Middle frontal gyrus (tissue), 1 donor: ENCODE measurements around the gene CACNA1A.
"Not testable (repeated sequence)": the region's sequence is repeated elsewhere in the genome, so short reads cannot be mapped to it uniquely, and the experiment has no call there.

Experiments used
- DNase-seq: peaks from one replicate; pipeline ENCODE4 v3.0.0-alpha.2; 2015; ENCODE audit warnings: low spot score; ENCODE audit errors: extremely low spot score

CACNA1A gene

GRCh38 chr19:13281567-13282291 is 224.6 kb downstream of the CACNA1A start:
- DNase-seq: peak; percentile 44

DNA sequence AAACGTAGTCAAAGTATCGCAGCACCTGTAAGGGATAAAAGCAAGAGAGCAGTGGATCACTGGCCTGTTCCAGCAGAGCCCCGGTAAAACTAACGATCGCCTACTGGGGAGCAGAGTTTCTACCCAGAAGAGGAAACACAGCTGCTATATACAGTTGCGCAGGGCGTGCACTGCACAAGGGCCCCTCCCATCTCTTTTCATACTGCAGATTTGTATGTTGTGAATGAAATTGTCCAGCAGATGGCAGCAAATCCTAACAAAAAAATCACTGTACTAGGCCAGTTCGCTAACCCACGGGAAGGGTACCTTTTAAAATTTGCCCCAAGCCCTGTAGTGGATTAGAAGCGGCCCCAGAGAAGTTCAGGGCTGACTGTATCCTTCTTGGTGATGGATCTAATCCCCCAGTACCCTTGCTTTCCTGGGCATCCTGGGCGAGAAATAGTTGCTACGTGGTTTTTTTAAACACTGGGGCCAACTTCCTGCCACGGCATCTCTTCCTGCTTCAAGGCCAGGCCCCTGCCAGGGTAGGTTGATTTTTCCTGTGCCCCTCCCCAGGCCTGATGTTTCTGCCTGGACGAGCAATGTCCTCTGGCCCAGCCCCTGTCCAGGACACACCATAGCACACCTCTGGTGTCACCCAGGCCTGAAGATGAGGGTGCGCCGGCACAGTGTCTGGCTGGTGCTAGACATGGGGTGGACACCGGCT is 229.0 kb downstream of the CACNA1A start:
- DNase-seq: peak; percentile 53

DNA sequence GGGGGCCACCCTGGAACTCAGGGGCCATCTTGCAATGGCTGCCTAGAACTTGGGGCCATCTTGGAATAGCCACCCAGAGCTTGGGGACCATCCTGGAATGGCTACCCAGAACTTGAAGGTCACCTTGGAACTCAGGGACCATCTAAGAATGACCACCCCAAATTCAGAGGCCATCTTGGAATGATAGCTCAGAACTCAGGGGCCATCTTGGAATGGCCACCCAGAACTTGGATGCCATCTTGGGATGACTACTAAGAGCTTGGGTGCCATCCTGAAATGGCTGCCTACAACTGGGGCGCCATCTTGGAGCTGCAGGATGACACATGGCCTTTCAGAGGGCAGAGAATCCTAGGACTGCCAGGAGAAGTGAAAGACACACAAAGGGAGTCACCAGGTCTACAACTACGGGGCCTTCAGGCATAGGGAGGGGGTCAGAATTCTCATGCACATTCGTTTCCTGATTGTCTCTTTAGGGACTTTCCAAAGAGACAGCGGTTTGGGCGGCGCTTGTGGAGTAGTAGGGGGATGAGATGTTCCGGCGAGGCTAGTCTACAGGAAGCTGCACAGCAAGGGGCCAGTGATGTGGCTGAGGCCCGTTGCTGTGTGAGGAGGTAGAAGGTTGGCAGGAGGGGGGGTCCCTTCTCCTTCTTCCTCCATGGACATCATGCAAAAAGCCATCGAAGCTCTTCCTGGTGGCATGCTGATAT is 231.1 kb downstream of the CACNA1A start:
- no peak for DNase-seq

DNA sequence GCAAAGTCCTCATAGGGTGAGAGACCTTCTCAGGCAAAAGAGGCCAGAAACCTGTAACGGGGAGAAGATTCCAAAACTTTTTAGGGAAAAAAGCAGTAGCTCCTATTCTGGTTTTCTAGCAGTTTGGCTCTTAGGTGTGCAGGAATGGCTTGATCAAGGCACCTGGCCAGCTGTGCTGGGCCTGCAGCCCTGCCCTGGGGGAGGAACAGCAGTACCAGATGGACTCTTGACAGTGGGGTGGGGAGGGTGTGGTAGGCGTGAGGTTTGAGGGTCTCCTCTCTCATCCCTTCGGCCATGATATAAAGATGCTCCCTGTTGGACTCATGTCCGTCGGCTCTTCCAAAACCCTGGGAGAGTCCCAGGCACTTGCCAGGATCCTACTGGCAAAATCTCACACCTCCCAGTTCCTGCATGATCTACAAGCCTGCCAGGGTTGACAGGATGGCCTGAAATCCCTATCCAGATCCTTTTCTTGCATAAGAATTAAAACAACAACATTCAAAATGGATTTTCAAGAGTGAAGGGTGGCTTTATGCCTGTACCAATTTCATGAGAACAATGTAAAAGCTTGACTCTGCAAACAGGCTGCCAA is 235.7 kb downstream of the CACNA1A start:
- DNase-seq: no peak

- no peak for DNase-seq
These were observed 236.9 kb downstream of the CACNA1A start for GRCh38 chr19:13269348-13269747.

DNA sequence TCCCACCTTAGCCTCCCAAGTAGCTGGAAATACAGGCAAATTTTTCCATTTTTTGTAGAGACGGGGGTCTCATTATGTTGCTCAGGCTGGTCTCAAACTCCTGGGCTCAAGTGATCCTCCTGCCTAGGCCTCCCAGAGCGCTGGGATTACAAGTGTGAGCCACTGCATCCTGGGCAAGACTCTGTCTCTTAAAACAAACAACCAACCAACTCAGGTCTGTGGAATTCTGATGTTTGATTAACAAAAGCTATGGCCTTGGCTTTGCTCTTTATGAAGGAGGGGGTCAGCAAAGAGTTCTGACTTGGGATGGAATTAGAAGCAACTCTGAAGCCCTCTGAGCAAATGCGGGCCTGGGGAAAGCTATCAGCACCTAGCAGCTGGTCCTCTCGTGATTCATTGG is 238.4 kb downstream of the CACNA1A start:
- no peak for DNase-seq

- DNase-seq: no peak
These were observed 239.1 kb downstream of the CACNA1A start for GRCh38 chr19:13267131-13267530.

GRCh38 chr19:13262450-13262849 is 243.8 kb downstream of the CACNA1A start:
- DNase-seq: no peak

GRCh38 chr19:13260883-13261653 is 245.2 kb downstream of the CACNA1A start:
- DNase-seq: no peak

DNA sequence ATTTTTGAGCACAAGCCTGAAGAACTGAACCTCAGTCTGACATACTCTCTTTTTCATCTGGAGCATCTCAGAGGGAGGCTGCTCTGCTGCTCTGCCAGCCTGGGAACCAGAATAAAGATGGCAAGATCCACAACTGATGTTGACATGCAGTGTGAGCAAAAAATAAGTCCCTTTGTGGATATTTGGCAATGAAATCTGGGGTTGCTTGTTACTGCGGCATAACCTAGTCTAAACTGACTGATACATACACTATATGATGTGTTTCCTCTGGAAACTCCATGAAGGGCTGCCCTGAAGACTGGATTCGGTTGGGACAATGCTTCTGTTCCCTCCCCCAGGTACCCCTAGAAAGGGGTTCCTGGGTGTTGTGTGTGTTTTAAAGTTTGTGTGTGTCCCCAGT is 249.4 kb downstream of the CACNA1A start:
- DNase-seq: no peak

GRCh38 chr19:13256398-13256797 is 249.9 kb downstream of the CACNA1A start:
- DNase-seq: not testable (repeated sequence)

GRCh38 chr19:13255719-13256059 is 250.6 kb downstream of the CACNA1A start:
- DNase-seq: no peak

GRCh38 chr19:13255041-13255718 is 251.1 kb downstream of the CACNA1A start:
- DNase-seq: no peak

DNA sequence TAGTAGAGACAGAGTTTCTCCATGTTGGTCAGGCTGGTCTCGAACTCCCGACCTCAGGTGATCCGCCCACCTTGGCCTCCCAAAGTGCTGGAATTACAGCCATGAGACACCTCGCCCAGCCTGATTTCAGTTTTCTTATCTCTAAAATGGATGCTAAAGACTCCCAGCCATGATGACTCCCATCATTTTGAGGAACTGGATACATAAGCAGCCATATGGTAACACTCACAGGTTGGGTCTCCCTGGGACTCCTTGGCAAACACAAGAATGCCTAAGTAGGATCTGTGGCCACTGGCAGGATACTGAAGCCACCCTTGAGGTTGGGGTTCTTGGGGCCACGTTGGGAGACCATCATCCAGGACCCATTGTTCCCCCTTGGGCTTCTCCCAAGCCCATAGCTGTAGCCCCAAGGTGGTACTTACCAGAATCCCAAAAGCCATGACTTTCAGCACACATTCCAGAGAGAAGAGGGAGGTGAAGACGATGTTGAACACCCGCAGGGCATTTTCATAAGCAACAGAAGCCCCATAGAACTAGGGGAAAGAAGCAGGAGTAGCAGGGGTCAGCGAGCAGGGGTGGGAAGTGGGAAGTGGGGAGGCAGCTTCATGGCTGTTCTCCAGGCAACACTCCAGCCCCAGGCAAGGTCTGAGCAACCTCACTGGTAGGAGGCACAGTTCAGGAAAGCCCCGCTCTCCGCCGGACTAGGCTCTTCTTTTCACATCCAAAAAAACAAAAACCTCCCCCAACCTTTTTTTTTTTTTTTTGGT is 253.5 kb downstream of the CACNA1A start:
- DNase-seq: no peak

GRCh38 chr19:13244920-13245319 is 261.4 kb downstream of the CACNA1A start:
- DNase-seq: no peak

GRCh38 chr19:13241231-13242104 is 264.8 kb downstream of the CACNA1A start:
- DNase-seq: no peak

DNA sequence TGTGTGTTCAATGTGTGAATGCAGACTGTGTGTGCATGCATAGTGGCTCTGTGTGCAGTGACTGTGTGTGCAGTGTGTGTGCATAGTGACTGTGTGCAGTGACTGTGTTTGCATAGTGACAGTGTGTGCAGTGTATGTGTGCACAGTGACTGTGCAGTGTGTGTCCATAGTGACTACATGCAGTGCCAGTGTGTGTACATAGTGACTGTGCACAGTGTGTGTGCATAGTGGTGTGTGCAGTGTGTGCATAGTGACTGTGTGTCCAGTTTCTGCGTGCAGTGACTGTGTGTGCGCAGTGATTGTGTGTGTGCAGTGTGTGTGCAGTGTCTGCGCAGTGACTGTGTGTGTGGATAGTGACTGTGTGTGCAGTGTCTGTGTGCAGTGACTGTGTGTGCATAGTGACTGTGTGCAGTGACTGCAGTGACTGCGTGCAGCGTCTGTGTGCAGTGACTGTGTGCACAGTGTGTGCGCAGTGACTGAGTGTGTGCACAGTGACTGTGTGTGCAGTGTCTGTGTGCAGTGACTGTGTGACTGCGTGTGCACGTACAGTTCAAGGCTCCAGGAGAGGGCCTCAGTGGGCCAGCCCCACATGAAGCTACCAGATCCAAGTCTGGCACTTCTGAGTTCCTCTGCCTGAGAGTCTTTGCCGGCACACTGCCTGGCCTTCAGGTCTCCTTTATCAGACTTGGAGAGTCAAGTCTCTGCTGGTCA is 265.8 kb downstream of the CACNA1A start:
- no peak for DNase-seq

DNA sequence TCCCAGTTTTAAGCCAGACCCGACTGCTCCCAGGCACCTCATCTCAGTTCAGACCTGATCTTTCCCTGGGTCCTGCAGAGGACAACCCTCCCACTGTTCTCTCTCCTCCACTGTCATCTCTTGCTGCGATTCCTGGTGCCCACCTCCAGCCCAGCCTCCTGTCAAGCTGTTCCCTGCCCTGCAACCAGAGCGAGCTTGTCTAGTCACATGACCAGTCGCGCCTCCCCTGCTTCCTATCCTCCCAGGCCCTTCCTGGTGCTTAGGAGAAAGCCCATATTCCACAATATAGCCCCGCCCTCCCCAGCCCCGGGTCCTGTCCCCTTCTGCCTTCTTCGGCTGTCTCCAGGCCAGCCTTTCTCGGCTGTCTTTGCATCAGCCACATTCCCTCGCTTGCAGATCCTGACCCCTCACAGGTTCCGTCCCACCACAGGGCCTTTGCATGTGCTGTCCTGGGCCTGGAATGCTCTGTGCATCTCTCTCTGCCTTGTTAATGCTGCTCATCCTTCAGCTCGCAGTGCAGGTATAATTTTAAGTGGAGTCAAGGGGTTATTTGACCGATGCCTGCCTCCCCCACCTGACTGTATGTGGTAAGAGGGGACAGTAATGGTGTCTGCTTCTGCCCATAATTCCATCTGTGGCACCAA is 267.3 kb downstream of the CACNA1A start:
- no peak for DNase-seq
